IMR-90 (cell line): ENCODE results near the gene KDSR. TPM values are rescaled to one million over a fixed set of nuclear protein-coding genes. Genes with fewer than 3 reads are reported as not detected.

Source experiments
- ATAC-seq: fragments of 200-7000 bp; cut with Tn5 transposase; 2 replicates; pipeline ENCODE4 v1.9.1; 2020; ENCODE audit warnings: low read depth, mild to moderate bottlenecking, moderate library complexity
- BruUV-seq: library from RNA; stranded (reverse); fragments of 400-500 nt; replicated peaks from 2 replicates; lab custom pipeline; 2021; lab: Mats Ljungman, UMichigan
- CTCF ChIA-PET: fragments of 300-600 bp; formaldehyde crosslinking; extraction: SDS; loops from one replicate; lab custom pipeline; 2021; ENCODE audit warnings: antibody characterized with exemption; lab: Yijun Ruan, JAX
- POLR2A ChIA-PET: fragments of 300-600 bp; sonication (Branson Sonifier 250); formaldehyde crosslinking; loops from one replicate; lab custom pipeline; 2022; ENCODE audit warnings: antibody characterized with exemption; ENCODE audit not compliant: unreplicated experiment; lab: Charles Lee
- DNase-seq: peaks from one replicate; pipeline ENCODE4 v3.0.0; 2013
- H2AFZ ChIP-seq: replicated peaks from 2 replicates; pipeline ENCODE3; 2013; ENCODE audit warnings: low read length, mild to moderate bottlenecking; ENCODE audit not compliant: poor library complexity
- H2AK5ac ChIP-seq: 2 replicates; pipeline ENCODE4 v1.6.1; 2013; ENCODE audit warnings: low read depth, low read length, inconsistent platforms
- H2AK9ac ChIP-seq: replicated peaks from 2 replicates; pipeline ENCODE3; 2013; ENCODE audit warnings: mild to moderate bottlenecking, low read depth, low read length, moderate library complexity; ENCODE audit not compliant: poor library complexity
- H2BK120ac ChIP-seq: 2 replicates; pipeline ENCODE4 v1.6.1; 2013; ENCODE audit warnings: low read depth, low read length, inconsistent platforms
- H2BK15ac ChIP-seq: 3 replicates; pipeline ENCODE4 v1.6.1; 2013; ENCODE audit warnings: low read depth, low read length, inconsistent platforms
- H2BK20ac ChIP-seq: 2 replicates; pipeline ENCODE4 v1.6.1; 2013; ENCODE audit warnings: low read depth, mild to moderate bottlenecking, inconsistent platforms, low read length, moderate library complexity
- H2BK5ac ChIP-seq: 2 replicates; pipeline ENCODE4 v1.6.1; 2013; ENCODE audit warnings: mild to moderate bottlenecking, low read depth, low read length, inconsistent platforms; ENCODE audit not compliant: poor library complexity, severe bottlenecking
- H3K14ac ChIP-seq: replicated peaks from 2 replicates; pipeline ENCODE4 v1.6.1; 2013; ENCODE audit warnings: low read depth, low read length, inconsistent platforms
- H3K18ac ChIP-seq: 2 replicates; pipeline ENCODE4 v1.6.1; 2013; ENCODE audit warnings: low read depth, low read length, control low read depth
- H3K23ac ChIP-seq: 2 replicates; pipeline ENCODE4 v1.6.1; 2013; ENCODE audit warnings: low read depth, low read length, inconsistent platforms
- H3K27ac ChIP-seq: 2 replicates; pipeline ENCODE4 v1.5.1; 2013; ENCODE audit warnings: mild to moderate bottlenecking, control low read depth, low read length; ENCODE audit not compliant: insufficient read depth
- H3K27me3 ChIP-seq: 2 replicates; pipeline ENCODE4 v1.6.1; 2013; ENCODE audit warnings: low read length; ENCODE audit not compliant: control insufficient read depth, insufficient read depth
- H3K36me3 ChIP-seq: 2 replicates; pipeline ENCODE4 v1.6.1; 2013; ENCODE audit warnings: low read length, mixed read lengths; ENCODE audit not compliant: control insufficient read depth, insufficient read depth
- H3K4ac ChIP-seq: 2 replicates; pipeline ENCODE4 v1.6.1; 2013; ENCODE audit warnings: low read depth, low read length, inconsistent platforms
- H3K4me1 ChIP-seq: 2 replicates; pipeline ENCODE4 v1.6.1; 2013; ENCODE audit warnings: low read length, mixed read lengths; ENCODE audit not compliant: control insufficient read depth, insufficient read depth
- H3K4me2 ChIP-seq: 2 replicates; pipeline ENCODE4 v1.6.1; 2013; ENCODE audit warnings: low read depth, mild to moderate bottlenecking, control low read depth, low read length, moderate library complexity
- H3K4me3 ChIP-seq: 2 replicates; pipeline ENCODE4 v1.5.1; 2013; ENCODE audit warnings: low read depth, mild to moderate bottlenecking, control low read depth, low read length, moderate library complexity; ENCODE audit not compliant: insufficient read depth
- H3K56ac ChIP-seq: 2 replicates; pipeline ENCODE4 v1.6.1; 2013; ENCODE audit warnings: low read length, inconsistent platforms; ENCODE audit not compliant: insufficient read depth; ENCODE audit errors: extremely low read depth
- H3K79me1 ChIP-seq, 2 experiments: 2 replicates each; pipeline ENCODE4 v1.6.1; 2013; ENCODE audit warnings: low read length in 2 of 2, inconsistent platforms in 1 of 2, low read depth in 1 of 2
- H3K9ac ChIP-seq: 2 replicates; pipeline ENCODE4 v1.6.1; 2013; ENCODE audit warnings: low read depth, low read length, control low read depth
- H3K9me1 ChIP-seq: 2 replicates; pipeline ENCODE4 v1.6.1; 2013; ENCODE audit warnings: low read length, inconsistent platforms; ENCODE audit not compliant: insufficient read depth
- H3K9me3 ChIP-seq: 2 replicates; pipeline ENCODE4 v1.6.1; 2013; ENCODE audit warnings: low read length; ENCODE audit not compliant: control insufficient read depth, insufficient read depth
- H4K20me1 ChIP-seq: 2 replicates; pipeline ENCODE4 v1.6.1; 2013; ENCODE audit warnings: low read length, inconsistent platforms; ENCODE audit not compliant: insufficient read depth
- H4K5ac ChIP-seq: 2 replicates; pipeline ENCODE4 v1.6.1; 2013; ENCODE audit warnings: mild to moderate bottlenecking, low read depth, low read length, control low read depth
- H4K8ac ChIP-seq, 2 experiments: 2 replicates each; pipeline ENCODE4 v1.6.1; 2013; ENCODE audit warnings: low read depth in 2 of 2, low read length in 2 of 2, control low read depth in 1 of 2, inconsistent platforms in 1 of 2
- H4K91ac ChIP-seq: 2 replicates; pipeline ENCODE4 v1.6.1; 2013; ENCODE audit warnings: low read depth, low read length, inconsistent platforms; ENCODE audit not compliant: insufficient read depth
- BHLHE40 ChIP-seq: fragments of 150-350 bp; IDR thresholded peaks from 2 replicates; pipeline ENCODE4 v1.6.1; 2016; ENCODE audit warnings: mild to moderate bottlenecking, low read depth, low read length
- CEBPB ChIP-seq: IDR thresholded peaks from 2 replicates; pipeline ENCODE4 v1.6.1; 2012; ENCODE audit warnings: low read depth, low read length, improper control_type of control experiment
- CHD1 ChIP-seq: IDR thresholded peaks from 2 replicates; pipeline ENCODE4 v1.6.1; 2012; ENCODE audit warnings: low read depth, low read length, improper control_type of control experiment
- CTCF ChIP-seq: conservative IDR thresholded peaks from 2 replicates; pipeline ENCODE4 v1.5.1; 2012; ENCODE audit warnings: mild to moderate bottlenecking, low read depth, low read length, improper control_type of control experiment
- FOS ChIP-seq: fragments of 150-350 bp; IDR thresholded peaks from 2 replicates; pipeline ENCODE4 v1.6.1; 2016; ENCODE audit warnings: low read depth, low read length
- MAFK ChIP-seq: IDR thresholded peaks from 2 replicates; pipeline ENCODE4 v1.6.1; 2012; ENCODE audit warnings: low read depth, low read length, improper control_type of control experiment
- MAZ ChIP-seq: IDR thresholded peaks from 2 replicates; pipeline ENCODE4 v1.6.1; 2012; ENCODE audit warnings: low read depth, mild to moderate bottlenecking, low read length, improper control_type of control experiment, moderate library complexity, borderline replicate concordance
- MXI1 ChIP-seq: IDR thresholded peaks from 2 replicates; pipeline ENCODE4 v1.6.1; 2012; ENCODE audit warnings: low read depth, mild to moderate bottlenecking, low read length, moderate library complexity, borderline replicate concordance
- NFE2L2 ChIP-seq: fragments of 150-350 bp; IDR thresholded peaks from 2 replicates; pipeline ENCODE4 v1.6.1; 2016; ENCODE audit warnings: low read depth, mild to moderate bottlenecking, low read length
- POLR2A ChIP-seq: IDR thresholded peaks from 2 replicates; pipeline ENCODE4 v1.6.1; 2012; ENCODE audit warnings: mild to moderate bottlenecking, low read depth, low read length
- RAD21 ChIP-seq: IDR thresholded peaks from 2 replicates; pipeline ENCODE4 v1.6.1; 2012; ENCODE audit warnings: low read length, improper control_type of control experiment
- RCOR1 ChIP-seq: IDR thresholded peaks from 2 replicates; pipeline ENCODE4 v1.6.1; 2012; ENCODE audit warnings: mild to moderate bottlenecking, low read length, improper control_type of control experiment; ENCODE audit not compliant: insufficient replicate concordance
- RFX5 ChIP-seq: IDR thresholded peaks from 2 replicates; pipeline ENCODE4 v1.8.0; 2012; ENCODE audit warnings: low read depth, mild to moderate bottlenecking, low read length, moderate library complexity
- SMC3 ChIP-seq: fragments of 150-350 bp; IDR thresholded peaks from 2 replicates; pipeline ENCODE4 v1.6.1; 2016; ENCODE audit warnings: low read depth, mild to moderate bottlenecking, antibody characterized with exemption, low read length, moderate library complexity
- USF2 ChIP-seq: fragments of 150-350 bp; IDR thresholded peaks from 2 replicates; pipeline ENCODE4 v1.6.1; 2017; ENCODE audit warnings: mild to moderate bottlenecking, antibody characterized with exemption, low read length, low read depth
- WGBS, 2 experiments: methylation state at CpG; one replicate each; pipeline versions ENCODE4 v1.1.5 to v1.1.7; 2013; ENCODE audit warnings: missing lambda C conversion rate in 2 of 2; ENCODE audit not compliant: insufficient read length in 1 of 2; ENCODE audit errors: extremely low coverage in 2 of 2; 5-methylcytosine and 5-hydroxymethylcytosine counted together
- dilution Hi-C: fragments of 300-500 bp; cut with HindIII; formaldehyde crosslinking; loops from one replicate; pipeline ENCODE4 v1.14.3; 2018; ENCODE audit warnings: low sequenced_read_pairs; ENCODE audit not compliant: unreplicated experiment
- in situ Hi-C: fragments of 300-500 bp; cut with MboI; formaldehyde crosslinking; loops from 3 replicates; pipeline ENCODE4 v1.14.3; 2019; ENCODE audit warnings: low sequenced_read_pairs, inconsistent platforms, mixed read lengths
- intact Hi-C: fragments of 100-400 bp; cut with micrococcal nuclease; formaldehyde crosslinking; loops from 2 replicates; pipeline ENCODE4 v1.10.0; 2022
- polyA plus RNA-seq, 3 experiments: library from polyadenylated mRNA; depleted of rRNA; stranded (reverse); fragments of >200 nt; gene quantifications; 2 replicates each; pipeline ENCODE4 v1.2.3, GENCODE V29; 2012; ENCODE audit warnings: low replicate concordance in 1 of 3
- total RNA-seq: library from RNA; depleted of rRNA; stranded (reverse); fragments of >200 nt; gene quantifications from 2 replicates; pipeline ENCODE4 v1.2.3, GENCODE V29; 2012
- TF ChIP-seq, protein P1 (sequence below): fragments of 150-350 bp; IDR thresholded peaks from 2 replicates; pipeline ENCODE4 v1.6.1; 2016; ENCODE audit warnings: low read depth, mild to moderate bottlenecking, low read length, moderate library complexity, borderline replicate concordance

KDSR gene
- total and polyA plus RNA-seq, 2 of the 4 experiments (the other 2 are of a cell fraction), result 21.5 to 21.9 TPM

DNA sequence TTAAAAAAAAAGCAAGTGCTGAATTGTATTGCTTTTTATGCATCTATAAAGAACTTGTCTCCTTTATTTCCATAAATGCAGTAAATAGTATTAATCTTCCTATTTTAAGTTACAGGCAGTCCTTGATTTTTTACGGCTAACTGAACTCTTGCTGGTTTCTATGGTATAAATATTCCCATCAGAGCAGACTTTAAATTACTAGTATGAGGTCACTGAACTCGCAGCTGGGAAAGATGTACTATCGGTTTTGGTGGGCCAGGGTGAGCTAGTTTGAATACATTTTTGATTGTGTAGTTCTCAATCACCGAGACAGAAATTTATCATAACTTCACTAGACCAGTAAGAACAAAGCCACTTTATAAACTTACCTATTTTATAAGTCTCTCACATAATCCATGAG lies 20.9 kb upstream of the KDSR start:
- intact Hi-C loops (no loop called here), dilution Hi-C loops (no loop called here), in situ Hi-C loops (no loop called here)
- no peak overlapping the region for H3K4me3 ChIP-seq
- POLR2A ChIA-PET, result no interaction called here
- H3K4me2 ChIP-seq, result no peak overlapping the region
- H2AK9ac ChIP-seq, result no peak overlapping the region
- H4K91ac ChIP-seq, result no peak overlapping the region
- no peaks in the 10 kb centered on the region for H3K27me3 ChIP-seq
- H3K18ac ChIP-seq, result no peak overlapping the region
- no peaks in the 10 kb centered on the region for H3K9me3 ChIP-seq
- no peak overlapping the region for H2BK15ac ChIP-seq
- no peak overlapping the region for H2BK5ac ChIP-seq
- no peaks in the 10 kb centered on the region for H3K4me1 ChIP-seq
- no peak overlapping the region for H2AFZ ChIP-seq
- no peak overlapping the region for H3K9ac ChIP-seq
- H4K20me1 ChIP-seq, result no peaks in the 10 kb centered on the region
- no peak overlapping the region for H3K14ac ChIP-seq
- CTCF ChIA-PET, result no interaction called here
- no peak overlapping the region for H2AK5ac ChIP-seq
- no peak overlapping the region for H3K4ac ChIP-seq
- no peak for ATAC-seq
- no peaks in the 10 kb centered on the region for H3K79me1 ChIP-seq
- H3K27ac ChIP-seq, result no peak overlapping the region
- peaks cover 17% of the 10 kb centered on the region; the same call in 1 of the 2 replicates for H3K36me3 ChIP-seq
- BruUV-seq, result no TSS peak
- H3K23ac ChIP-seq, result no peak overlapping the region
- no peak overlapping the region for H2BK120ac ChIP-seq
- WGBS, 2 experiments, result no CpG with 5 or more reads among the region's 4 CpGs
- no peak for TF ChIP-seq RFX5
- TF ChIP-seq RCOR1, result no peak
- no peak for TF ChIP-seq CTCF
- TF ChIP-seq BHLHE40, result no peak
- TF ChIP-seq CEBPB, result no peak
- TF ChIP-seq, protein P1, sequence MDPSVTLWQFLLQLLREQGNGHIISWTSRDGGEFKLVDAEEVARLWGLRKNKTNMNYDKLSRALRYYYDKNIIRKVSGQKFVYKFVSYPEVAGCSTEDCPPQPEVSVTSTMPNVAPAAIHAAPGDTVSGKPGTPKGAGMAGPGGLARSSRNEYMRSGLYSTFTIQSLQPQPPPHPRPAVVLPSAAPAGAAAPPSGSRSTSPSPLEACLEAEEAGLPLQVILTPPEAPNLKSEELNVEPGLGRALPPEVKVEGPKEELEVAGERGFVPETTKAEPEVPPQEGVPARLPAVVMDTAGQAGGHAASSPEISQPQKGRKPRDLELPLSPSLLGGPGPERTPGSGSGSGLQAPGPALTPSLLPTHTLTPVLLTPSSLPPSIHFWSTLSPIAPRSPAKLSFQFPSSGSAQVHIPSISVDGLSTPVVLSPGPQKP, result no peak
- no peak for TF ChIP-seq POLR2A
- TF ChIP-seq RAD21, result no peak
- TF ChIP-seq CHD1, result no peak
- no peak for TF ChIP-seq USF2
- TF ChIP-seq MAFK, result no peak
- no peak for TF ChIP-seq MAZ
- no peak for TF ChIP-seq SMC3
- no peak for TF ChIP-seq MXI1
- no peak for TF ChIP-seq FOS
- TF ChIP-seq NFE2L2, result no peak
- H4K8ac ChIP-seq, result no peak overlapping the region
- DNase-seq, result no peak
- H3K9me1 ChIP-seq, result no peaks in the 10 kb centered on the region
- H2BK20ac ChIP-seq, result no peak overlapping the region
- H4K5ac ChIP-seq, result no peak overlapping the region
- no peak overlapping the region for H3K56ac ChIP-seq
